Stimulated activated CD4-positive, alpha-beta T cell treated with anti-CD3 and anti-CD28 coated beads, Interleukin-4, amount 100 ng/mL, for 48 hours (primary cell): ENCODE data around the gene TENT4A.

Experiments used
- DNase-seq, 2 donors: peaks; one replicate each; pipeline ENCODE4 v3.0.0-alpha.2; 2020; ENCODE audit warnings: low read depth in 2 of 2

The TENT4A gene

GRCh38 chr5:6804766-6805501, 91.7 kb downstream of the TENT4A start:
- DNase-seq, result no peak

DNA sequence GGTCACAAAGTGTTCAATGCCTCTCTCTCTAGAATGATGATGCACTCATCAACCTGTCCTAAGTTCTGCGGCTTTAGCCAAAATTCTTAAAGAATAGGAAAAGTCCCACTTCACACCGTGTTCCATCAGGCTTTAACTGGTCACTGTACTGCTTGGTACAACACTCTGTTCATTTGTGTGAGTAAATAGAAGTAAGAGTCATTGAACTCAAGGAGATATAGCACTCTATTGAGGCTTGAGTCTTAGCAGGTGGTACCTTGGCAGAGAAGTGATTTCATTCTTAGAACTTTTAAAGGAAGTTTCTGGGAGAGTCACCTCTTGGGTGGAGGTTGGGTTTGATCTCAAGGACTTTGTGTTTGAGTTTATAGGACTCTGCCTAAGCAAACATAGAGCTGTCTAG, 92.6 kb downstream of the TENT4A start:
- DNase-seq, result no peak
